HG03196 (cell line): ENCODE data around the gene SCN2B.
"Not testable (repeated sequence)": the region's sequence is repeated elsewhere in the genome, so short reads cannot be mapped to it uniquely, and the experiment has no call there.

ENCODE experiments used
- ATAC-seq: cut with Tn5 transposase; IDR thresholded peaks from one replicate; pipeline ENCODE4 v1.9.1; 2021; ENCODE audit not compliant: unreplicated experiment

Gene SCN2B

GRCh38 chr11:118207079-118207478 is 30.6 kb upstream of the SCN2B start:
- no peak for ATAC-seq

- ATAC-seq, result no peak
Observed at GRCh38 chr11:118206391-118207031, 30.1 kb upstream of the SCN2B start.

GRCh38 chr11:118205606-118206378 is 29.4 kb upstream of the SCN2B start:
- no peak for ATAC-seq

- ATAC-seq, result no peak
Observed at GRCh38 chr11:118202599-118203422, 26.4 kb upstream of the SCN2B start.

GRCh38 chr11:118201966-118202365 is 25.5 kb upstream of the SCN2B start:
- ATAC-seq, result no peak

GRCh38 chr11:118200901-118201680 is 24.7 kb upstream of the SCN2B start:
- no peak for ATAC-seq

- no peak for ATAC-seq
Observed at GRCh38 chr11:118200497-118200896, 24.1 kb upstream of the SCN2B start.

GRCh38 chr11:118199135-118199534 is 22.7 kb upstream of the SCN2B start:
- ATAC-seq, result no peak

GRCh38 chr11:118198370-118198769 is 21.9 kb upstream of the SCN2B start:
- no peak for ATAC-seq

- no peak for ATAC-seq
Observed at GRCh38 chr11:118194835-118195627, 18.6 kb upstream of the SCN2B start.

GRCh38 chr11:118193910-118194566 is 17.6 kb upstream of the SCN2B start:
- ATAC-seq, result no peak

GRCh38 chr11:118192817-118193216 is 16.4 kb upstream of the SCN2B start:
- ATAC-seq, result not testable (repeated sequence)

GRCh38 chr11:118190942-118191506 is 14.6 kb upstream of the SCN2B start:
- not testable (repeated sequence) for ATAC-seq

GRCh38 chr11:118186346-118187107 is 10.1 kb upstream of the SCN2B start:
- no peak for ATAC-seq

GRCh38 chr11:118184784-118185579 is 8.5 kb upstream of the SCN2B start:
- ATAC-seq, result no peak

- ATAC-seq, result not testable (repeated sequence)
Observed at GRCh38 chr11:118183691-118184090, 7.3 kb upstream of the SCN2B start.

- no peak for ATAC-seq
Observed at GRCh38 chr11:118180300-118180703, 3.9 kb upstream of the SCN2B start.

- ATAC-seq, result no peak
Observed at GRCh38 chr11:118176778-118177134, 317 bp upstream of the SCN2B start.
